ENCODE measurements around the gene SCAMP4. TPM values are rescaled to one million over a fixed set of nuclear protein-coding genes. Genes with fewer than 3 reads are reported as not detected.

Gene SCAMP4
- total and polyA plus RNA-seq, 2 of the 13 experiments (the other 11 are each of a cell fraction or from before 2014, with no cell fraction given): 10.7 to 13.7 TPM

DNA sequence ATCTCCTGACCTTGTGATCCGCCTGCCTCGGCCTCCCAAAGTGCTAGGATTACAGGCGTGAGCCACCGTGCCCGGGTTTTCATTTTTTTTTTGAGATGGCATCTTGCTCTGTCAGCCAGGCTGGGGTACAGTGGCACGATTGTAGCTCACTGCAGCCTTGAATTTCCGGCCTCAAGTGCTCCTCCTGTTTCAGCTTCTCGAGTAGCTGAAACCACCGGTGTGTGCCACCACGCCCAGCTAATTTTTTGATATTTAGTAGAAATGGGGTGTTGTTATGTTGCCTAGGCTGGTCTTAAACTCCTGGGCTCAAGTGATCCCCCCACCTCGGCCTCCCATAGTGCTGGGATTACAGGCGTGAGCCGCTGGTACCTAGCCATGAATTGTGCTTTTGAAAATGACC is 5.9 kb downstream of the SCAMP4 start (continued):
- TF ChIP-seq, protein P1, sequence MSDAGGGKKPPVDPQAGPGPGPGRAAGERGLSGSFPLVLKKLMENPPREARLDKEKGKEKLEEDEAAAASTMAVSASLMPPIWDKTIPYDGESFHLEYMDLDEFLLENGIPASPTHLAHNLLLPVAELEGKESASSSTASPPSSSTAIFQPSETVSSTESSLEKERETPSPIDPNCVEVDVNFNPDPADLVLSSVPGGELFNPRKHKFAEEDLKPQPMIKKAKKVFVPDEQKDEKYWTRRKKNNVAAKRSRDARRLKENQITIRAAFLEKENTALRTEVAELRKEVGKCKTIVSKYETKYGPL (CRISPR knock-in tag; IDR thresholded peaks at IDR 0.05): no peak

DNA sequence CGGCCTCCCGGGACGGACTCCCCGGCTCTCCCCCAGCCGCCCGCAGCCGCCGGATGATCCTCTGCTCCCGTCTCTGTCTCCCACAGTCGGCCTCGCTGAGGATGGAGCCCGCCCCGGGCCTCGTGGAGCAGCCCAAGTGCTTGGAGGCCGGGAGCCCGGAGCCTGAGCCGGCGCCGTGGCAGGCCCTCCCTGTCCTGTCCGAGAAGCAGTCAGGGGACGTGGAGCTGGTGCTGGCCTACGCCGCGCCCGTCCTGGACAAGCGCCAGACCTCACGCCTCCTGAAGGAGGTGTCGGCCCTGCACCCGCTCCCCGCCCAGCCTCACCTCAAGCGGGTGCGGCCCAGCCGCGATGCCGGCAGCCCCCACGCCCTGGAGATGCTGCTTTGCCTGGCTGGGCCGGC is 6.8 kb downstream of the SCAMP4 start:
- CTCF ChIA-PET (ENCODE audit: low intra/inter-chr PET ratio, low total read pairs): no interaction called here
- H3K36me3 ChIP-seq (replicated peaks in 1 of 2; ENCODE audit: control insufficient read depth in 1 of 2, insufficient read depth in 2 of 2, low read length in 2 of 2): peaks cover 6 to 22% of the 10 kb centered on the region in 2 experiments; a peak in 4 of 5 replicates
- peaks cover 6% of the 10 kb centered on the region; the same call in 1 of the 2 replicates for H4K20me1 ChIP-seq (ENCODE audit: insufficient read depth, low read length)
- no peak overlapping the region for H2AFZ ChIP-seq (ENCODE audit: low read length)
- in situ Hi-C loops (cut with HindIII; ENCODE audit: extremely low pct_ligation_motif_present, low pct_unique_long_range_greater_than_20kb) (no loop called here), intact Hi-C loops (cut with micrococcal nuclease; ENCODE audit: unreplicated experiment) (no loop called here)
- no peaks in the 10 kb centered on the region for H3K9me3 ChIP-seq (ENCODE audit: low read length)
- H3K79me2 ChIP-seq (ENCODE audit: insufficient read depth, low read length): peaks cover 48% of the 10 kb centered on the region
- peaks cover 26% of the 10 kb centered on the region for H3K4me1 ChIP-seq (ENCODE audit: insufficient read depth, low read length)
- BruUV-seq (replicated peaks): no TSS peak
- POLR2A ChIA-PET: no interaction called here
- H3K27me3 ChIP-seq (ENCODE audit: control insufficient read depth in 1 of 2, insufficient read depth in 2 of 2, low read length in 2 of 2): no peaks in the 10 kb centered on the region; a peak in 1 of 5 replicates
- H3K4me2 ChIP-seq (ENCODE audit: low read depth, low read length): no peak overlapping the region
- no peak overlapping the region for H3K27ac ChIP-seq (ENCODE audit: extremely low read length, insufficient read depth, low read length)
- no peak for ATAC-seq
- H3K4me3 ChIP-seq (replicated peaks in 1 of 3; ENCODE audit: insufficient read depth in 1 of 3, low read depth in 2 of 3, low read length in 3 of 3): no peak overlapping the region
- no peak for DNase-seq (ENCODE audit: low spot score)
- no peak for FAIRE-seq
- H3K9ac ChIP-seq (ENCODE audit: insufficient read depth, low read depth, low read length): no peak overlapping the region
- TF ChIP-seq ZNF337 (CRISPR knock-in tag; IDR thresholded peaks at IDR 0.05; ENCODE audit: borderline replicate concordance, low read depth): no peak
- TF ChIP-seq AGO2 (optimal IDR thresholded peaks at IDR 0.05; ENCODE audit: low read depth, low read length): peak; percentile 29
- WGBS (ENCODE audit: low lambda C conversion rate): 97% methylated on average over 25 of the region's 37 CpGs

DNA sequence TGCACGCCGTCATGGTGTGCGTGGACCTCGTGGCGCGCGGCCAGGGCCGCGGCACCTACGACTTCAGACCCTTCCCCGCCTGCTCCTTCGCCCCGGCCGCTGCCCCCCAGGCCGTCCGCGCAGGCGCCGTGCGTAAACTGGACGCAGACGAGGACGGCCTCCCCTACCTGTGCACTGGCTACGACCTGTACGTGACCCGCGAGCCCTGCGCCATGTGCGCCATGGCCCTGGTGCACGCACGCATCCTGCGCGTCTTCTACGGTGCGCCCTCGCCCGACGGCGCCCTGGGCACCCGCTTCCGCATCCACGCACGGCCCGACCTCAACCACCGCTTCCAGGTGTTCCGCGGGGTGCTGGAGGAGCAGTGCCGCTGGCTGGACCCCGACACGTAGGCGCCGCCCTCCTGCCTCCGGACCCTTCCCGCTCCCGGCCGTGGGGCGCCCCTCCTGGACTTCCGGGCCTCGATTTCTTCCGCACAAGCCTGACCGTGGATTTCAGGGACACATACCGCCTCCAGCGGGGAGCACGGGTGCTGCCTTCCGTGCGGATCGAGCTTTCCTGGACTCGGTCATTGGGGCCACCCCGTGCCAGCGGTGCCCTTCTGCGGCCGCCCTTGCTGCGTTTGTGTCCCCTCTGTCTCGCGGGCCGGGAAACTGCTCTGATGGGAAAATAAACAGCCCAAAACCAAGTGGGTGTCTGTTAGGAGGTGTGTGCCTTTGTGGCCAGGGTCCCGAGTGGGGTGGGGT is 7.7 kb downstream of the SCAMP4 start:
- peaks cover 17% of the 10 kb centered on the region for H3K4me1 ChIP-seq (ENCODE audit: insufficient read depth, low read length)
- ATAC-seq (no peak), FAIRE-seq (no peak), DNase-seq (ENCODE audit: low spot score) (no peak)
- 96% methylated on average over 68 of the region's 77 CpGs for WGBS (ENCODE audit: low lambda C conversion rate)
- no peak overlapping the region for H3K4me2 ChIP-seq (ENCODE audit: low read depth, low read length)
- ChIA-PET POLR2A (no interaction called here), CTCF (ENCODE audit: low intra/inter-chr PET ratio, low total read pairs) (no interaction called here)
- no peak overlapping the region for H3K9ac ChIP-seq (ENCODE audit: insufficient read depth, low read depth, low read length)
- no peak overlapping the region for H2AFZ ChIP-seq (ENCODE audit: low read length)
- H4K20me1 ChIP-seq (ENCODE audit: insufficient read depth, low read length): peaks cover 4% of the 10 kb centered on the region; the same call in 1 of the 2 replicates
- in situ Hi-C loops (cut with HindIII; ENCODE audit: extremely low pct_ligation_motif_present, low pct_unique_long_range_greater_than_20kb): no loop called here
- no peaks in the 10 kb centered on the region; a peak in 1 of 5 replicates for H3K27me3 ChIP-seq (ENCODE audit: control insufficient read depth in 1 of 2, insufficient read depth in 2 of 2, low read length in 2 of 2)
- peaks cover 6 to 26% of the 10 kb centered on the region in 2 experiments; a peak in 4 of 5 replicates for H3K36me3 ChIP-seq (replicated peaks in 1 of 2; ENCODE audit: control insufficient read depth in 1 of 2, insufficient read depth in 2 of 2, low read length in 2 of 2)
- no peaks in the 10 kb centered on the region for H3K9me3 ChIP-seq (ENCODE audit: low read length)
- H3K27ac ChIP-seq (ENCODE audit: extremely low read length, insufficient read depth, low read length): no peak overlapping the region
- H3K4me3 ChIP-seq (replicated peaks in 1 of 3; ENCODE audit: insufficient read depth in 1 of 3, low read depth in 2 of 3, low read length in 3 of 3): no peak overlapping the region
- no TSS peak for BruUV-seq (replicated peaks)
- intact Hi-C loops (cut with micrococcal nuclease; ENCODE audit: unreplicated experiment): no loop called here
- H3K79me2 ChIP-seq (ENCODE audit: insufficient read depth, low read length): peaks cover 39% of the 10 kb centered on the region
- TF ChIP-seq, protein P2, sequence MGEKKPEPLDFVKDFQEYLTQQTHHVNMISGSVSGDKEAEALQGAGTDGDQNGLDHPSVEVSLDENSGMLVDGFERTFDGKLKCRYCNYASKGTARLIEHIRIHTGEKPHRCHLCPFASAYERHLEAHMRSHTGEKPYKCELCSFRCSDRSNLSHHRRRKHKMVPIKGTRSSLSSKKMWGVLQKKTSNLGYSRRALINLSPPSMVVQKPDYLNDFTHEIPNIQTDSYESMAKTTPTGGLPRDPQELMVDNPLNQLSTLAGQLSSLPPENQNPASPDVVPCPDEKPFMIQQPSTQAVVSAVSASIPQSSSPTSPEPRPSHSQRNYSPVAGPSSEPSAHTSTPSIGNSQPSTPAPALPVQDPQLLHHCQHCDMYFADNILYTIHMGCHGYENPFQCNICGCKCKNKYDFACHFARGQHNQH (CRISPR knock-in tag; IDR thresholded peaks at IDR 0.05): no peak
- TF ChIP-seq SALL1 (CRISPR knock-in tag; IDR thresholded peaks at IDR 0.05) (no peak), ZNF766 (CRISPR knock-in tag; IDR thresholded peaks at IDR 0.05; ENCODE audit: borderline replicate concordance) (no peak), KAT8 (CRISPR knock-in tag; IDR thresholded peaks at IDR 0.05) (no peak), ZNF703 (CRISPR knock-in tag; IDR thresholded peaks at IDR 0.05; ENCODE audit: borderline replicate concordance) (no peak)
- TF ChIP-seq, protein P3, sequence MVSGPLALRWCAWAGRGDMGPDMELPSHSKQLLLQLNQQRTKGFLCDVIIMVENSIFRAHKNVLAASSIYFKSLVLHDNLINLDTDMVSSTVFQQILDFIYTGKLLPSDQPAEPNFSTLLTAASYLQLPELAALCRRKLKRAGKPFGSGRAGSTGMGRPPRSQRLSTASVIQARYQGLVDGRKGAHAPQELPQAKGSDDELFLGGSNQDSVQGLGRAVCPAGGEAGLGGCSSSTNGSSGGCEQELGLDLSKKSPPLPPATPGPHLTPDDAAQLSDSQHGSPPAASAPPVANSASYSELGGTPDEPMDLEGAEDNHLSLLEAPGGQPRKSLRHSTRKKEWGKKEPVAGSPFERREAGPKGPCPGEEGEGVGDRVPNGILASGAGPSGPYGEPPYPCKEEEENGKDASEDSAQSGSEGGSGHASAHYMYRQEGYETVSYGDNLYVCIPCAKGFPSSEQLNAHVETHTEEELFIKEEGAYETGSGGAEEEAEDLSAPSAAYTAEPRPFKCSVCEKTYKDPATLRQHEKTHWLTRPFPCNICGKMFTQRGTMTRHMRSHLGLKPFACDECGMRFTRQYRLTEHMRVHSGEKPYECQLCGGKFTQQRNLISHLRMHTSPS (CRISPR knock-in tag; IDR thresholded peaks at IDR 0.05; ENCODE audit: low read depth): no peak
- TF ChIP-seq, protein P4, sequence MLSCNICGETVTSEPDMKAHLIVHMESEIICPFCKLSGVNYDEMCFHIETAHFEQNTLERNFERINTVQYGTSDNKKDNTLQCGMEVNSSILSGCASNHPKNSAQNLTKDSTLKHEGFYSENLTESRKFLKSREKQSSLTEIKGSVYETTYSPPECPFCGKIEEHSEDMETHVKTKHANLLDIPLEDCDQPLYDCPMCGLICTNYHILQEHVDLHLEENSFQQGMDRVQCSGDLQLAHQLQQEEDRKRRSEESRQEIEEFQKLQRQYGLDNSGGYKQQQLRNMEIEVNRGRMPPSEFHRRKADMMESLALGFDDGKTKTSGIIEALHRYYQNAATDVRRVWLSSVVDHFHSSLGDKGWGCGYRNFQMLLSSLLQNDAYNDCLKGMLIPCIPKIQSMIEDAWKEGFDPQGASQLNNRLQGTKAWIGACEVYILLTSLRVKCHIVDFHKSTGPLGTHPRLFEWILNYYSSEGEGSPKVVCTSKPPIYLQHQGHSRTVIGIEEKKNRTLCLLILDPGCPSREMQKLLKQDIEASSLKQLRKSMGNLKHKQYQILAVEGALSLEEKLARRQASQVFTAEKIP (CRISPR knock-in tag; IDR thresholded peaks at IDR 0.05; ENCODE audit: borderline replicate concordance): no peak

All from HepG2 (cell line).